IMR-90 (cell line): ENCODE measurements around the gene ESR1. TPM values are rescaled to one million over a fixed set of nuclear protein-coding genes. Genes with fewer than 3 reads are reported as not detected.
"Not testable (repeated sequence)": the region's sequence is repeated elsewhere in the genome, so short reads cannot be mapped to it uniquely, and the experiment has no call there.

ENCODE experiments used
- ATAC-seq: fragments of 200-7000 bp; cut with Tn5 transposase; 2 replicates; pipeline ENCODE4 v1.9.1; 2020; ENCODE audit warnings: low read depth, mild to moderate bottlenecking, moderate library complexity
- BruUV-seq: library from RNA; stranded (reverse); fragments of 400-500 nt; replicated peaks from 2 replicates; lab custom pipeline; 2021; lab: Mats Ljungman, UMichigan
- CTCF ChIA-PET: fragments of 300-600 bp; formaldehyde crosslinking; extraction: SDS; loops from one replicate; lab custom pipeline; 2021; ENCODE audit warnings: antibody characterized with exemption; lab: Yijun Ruan, JAX
- POLR2A ChIA-PET: fragments of 300-600 bp; sonication (Branson Sonifier 250); formaldehyde crosslinking; loops from one replicate; lab custom pipeline; 2022; ENCODE audit warnings: antibody characterized with exemption; ENCODE audit not compliant: unreplicated experiment; lab: Charles Lee
- DNase-seq: peaks from one replicate; pipeline ENCODE4 v3.0.0; 2013
- H2AFZ ChIP-seq: replicated peaks from 2 replicates; pipeline ENCODE3; 2013; ENCODE audit warnings: low read length, mild to moderate bottlenecking; ENCODE audit not compliant: poor library complexity
- H2AK5ac ChIP-seq: 2 replicates; pipeline ENCODE4 v1.6.1; 2013; ENCODE audit warnings: low read depth, low read length, inconsistent platforms
- H2AK9ac ChIP-seq: replicated peaks from 2 replicates; pipeline ENCODE3; 2013; ENCODE audit warnings: mild to moderate bottlenecking, low read depth, low read length, moderate library complexity; ENCODE audit not compliant: poor library complexity
- H2BK120ac ChIP-seq: 2 replicates; pipeline ENCODE4 v1.6.1; 2013; ENCODE audit warnings: low read depth, low read length, inconsistent platforms
- H2BK15ac ChIP-seq: 3 replicates; pipeline ENCODE4 v1.6.1; 2013; ENCODE audit warnings: low read depth, low read length, inconsistent platforms
- H2BK20ac ChIP-seq: 2 replicates; pipeline ENCODE4 v1.6.1; 2013; ENCODE audit warnings: low read depth, mild to moderate bottlenecking, inconsistent platforms, low read length, moderate library complexity
- H2BK5ac ChIP-seq: 2 replicates; pipeline ENCODE4 v1.6.1; 2013; ENCODE audit warnings: mild to moderate bottlenecking, low read depth, low read length, inconsistent platforms; ENCODE audit not compliant: poor library complexity, severe bottlenecking
- H3K14ac ChIP-seq: replicated peaks from 2 replicates; pipeline ENCODE4 v1.6.1; 2013; ENCODE audit warnings: low read depth, low read length, inconsistent platforms
- H3K18ac ChIP-seq: 2 replicates; pipeline ENCODE4 v1.6.1; 2013; ENCODE audit warnings: low read depth, low read length, control low read depth
- H3K23ac ChIP-seq: 2 replicates; pipeline ENCODE4 v1.6.1; 2013; ENCODE audit warnings: low read depth, low read length, inconsistent platforms
- H3K27ac ChIP-seq: 2 replicates; pipeline ENCODE4 v1.5.1; 2013; ENCODE audit warnings: mild to moderate bottlenecking, control low read depth, low read length; ENCODE audit not compliant: insufficient read depth
- H3K27me3 ChIP-seq: 2 replicates; pipeline ENCODE4 v1.6.1; 2013; ENCODE audit warnings: low read length; ENCODE audit not compliant: control insufficient read depth, insufficient read depth
- H3K36me3 ChIP-seq: 2 replicates; pipeline ENCODE4 v1.6.1; 2013; ENCODE audit warnings: low read length, mixed read lengths; ENCODE audit not compliant: control insufficient read depth, insufficient read depth
- H3K4ac ChIP-seq: 2 replicates; pipeline ENCODE4 v1.6.1; 2013; ENCODE audit warnings: low read depth, low read length, inconsistent platforms
- H3K4me1 ChIP-seq: 2 replicates; pipeline ENCODE4 v1.6.1; 2013; ENCODE audit warnings: low read length, mixed read lengths; ENCODE audit not compliant: control insufficient read depth, insufficient read depth
- H3K4me2 ChIP-seq: 2 replicates; pipeline ENCODE4 v1.6.1; 2013; ENCODE audit warnings: low read depth, mild to moderate bottlenecking, control low read depth, low read length, moderate library complexity
- H3K4me3 ChIP-seq: 2 replicates; pipeline ENCODE4 v1.5.1; 2013; ENCODE audit warnings: low read depth, mild to moderate bottlenecking, control low read depth, low read length, moderate library complexity; ENCODE audit not compliant: insufficient read depth
- H3K56ac ChIP-seq: 2 replicates; pipeline ENCODE4 v1.6.1; 2013; ENCODE audit warnings: low read length, inconsistent platforms; ENCODE audit not compliant: insufficient read depth; ENCODE audit errors: extremely low read depth
- H3K79me1 ChIP-seq, 2 experiments: 2 replicates each; pipeline ENCODE4 v1.6.1; 2013; ENCODE audit warnings: low read length in 2 of 2, inconsistent platforms in 1 of 2, low read depth in 1 of 2
- H3K9ac ChIP-seq: 2 replicates; pipeline ENCODE4 v1.6.1; 2013; ENCODE audit warnings: low read depth, low read length, control low read depth
- H3K9me1 ChIP-seq: 2 replicates; pipeline ENCODE4 v1.6.1; 2013; ENCODE audit warnings: low read length, inconsistent platforms; ENCODE audit not compliant: insufficient read depth
- H3K9me3 ChIP-seq: 2 replicates; pipeline ENCODE4 v1.6.1; 2013; ENCODE audit warnings: low read length; ENCODE audit not compliant: control insufficient read depth, insufficient read depth
- H4K20me1 ChIP-seq: 2 replicates; pipeline ENCODE4 v1.6.1; 2013; ENCODE audit warnings: low read length, inconsistent platforms; ENCODE audit not compliant: insufficient read depth
- H4K5ac ChIP-seq: 2 replicates; pipeline ENCODE4 v1.6.1; 2013; ENCODE audit warnings: mild to moderate bottlenecking, low read depth, low read length, control low read depth
- H4K8ac ChIP-seq, 2 experiments: 2 replicates each; pipeline ENCODE4 v1.6.1; 2013; ENCODE audit warnings: low read depth in 2 of 2, low read length in 2 of 2, control low read depth in 1 of 2, inconsistent platforms in 1 of 2
- H4K91ac ChIP-seq: 2 replicates; pipeline ENCODE4 v1.6.1; 2013; ENCODE audit warnings: low read depth, low read length, inconsistent platforms; ENCODE audit not compliant: insufficient read depth
- BHLHE40 ChIP-seq: fragments of 150-350 bp; IDR thresholded peaks from 2 replicates; pipeline ENCODE4 v1.6.1; 2016; ENCODE audit warnings: mild to moderate bottlenecking, low read depth, low read length
- FOS ChIP-seq: fragments of 150-350 bp; IDR thresholded peaks from 2 replicates; pipeline ENCODE4 v1.6.1; 2016; ENCODE audit warnings: low read depth, low read length
- MAFK ChIP-seq: IDR thresholded peaks from 2 replicates; pipeline ENCODE4 v1.6.1; 2012; ENCODE audit warnings: low read depth, low read length, improper control_type of control experiment
- MAZ ChIP-seq: IDR thresholded peaks from 2 replicates; pipeline ENCODE4 v1.6.1; 2012; ENCODE audit warnings: low read depth, mild to moderate bottlenecking, low read length, improper control_type of control experiment, moderate library complexity, borderline replicate concordance
- RCOR1 ChIP-seq: IDR thresholded peaks from 2 replicates; pipeline ENCODE4 v1.6.1; 2012; ENCODE audit warnings: mild to moderate bottlenecking, low read length, improper control_type of control experiment; ENCODE audit not compliant: insufficient replicate concordance
- RFX5 ChIP-seq: IDR thresholded peaks from 2 replicates; pipeline ENCODE4 v1.8.0; 2012; ENCODE audit warnings: low read depth, mild to moderate bottlenecking, low read length, moderate library complexity
- WGBS, 2 experiments: methylation state at CpG; one replicate each; pipeline versions ENCODE4 v1.1.5 to v1.1.7; 2013; ENCODE audit warnings: missing lambda C conversion rate in 2 of 2; ENCODE audit not compliant: insufficient read length in 1 of 2; ENCODE audit errors: extremely low coverage in 2 of 2; 5-methylcytosine and 5-hydroxymethylcytosine counted together
- dilution Hi-C: fragments of 300-500 bp; cut with HindIII; formaldehyde crosslinking; loops from one replicate; pipeline ENCODE4 v1.14.3; 2018; ENCODE audit warnings: low sequenced_read_pairs; ENCODE audit not compliant: unreplicated experiment
- in situ Hi-C: fragments of 300-500 bp; cut with MboI; formaldehyde crosslinking; loops from 3 replicates; pipeline ENCODE4 v1.14.3; 2019; ENCODE audit warnings: low sequenced_read_pairs, inconsistent platforms, mixed read lengths
- intact Hi-C: fragments of 100-400 bp; cut with micrococcal nuclease; formaldehyde crosslinking; loops from 2 replicates; pipeline ENCODE4 v1.10.0; 2022
- polyA plus RNA-seq, 3 experiments: library from polyadenylated mRNA; depleted of rRNA; stranded (reverse); fragments of >200 nt; gene quantifications; 2 replicates each; pipeline ENCODE4 v1.2.3, GENCODE V29; 2012; ENCODE audit warnings: low replicate concordance in 1 of 3
- total RNA-seq: library from RNA; depleted of rRNA; stranded (reverse); fragments of >200 nt; gene quantifications from 2 replicates; pipeline ENCODE4 v1.2.3, GENCODE V29; 2012

Gene ESR1
- total and polyA plus RNA-seq, 2 of the 4 experiments (the other 2 are of a cell fraction) = not detected

GRCh38 chr6:151975795-151976194 lies 168.3 kb downstream of the ESR1 start:
- Histone ChIP-seq H3K27me3 (no peaks in the 10 kb centered on the region), H3K9ac (no peak overlapping the region), H3K18ac (no peak overlapping the region), H2BK20ac (no peak overlapping the region), H2BK15ac (no peak overlapping the region), H3K27ac (no peak overlapping the region), H2AFZ (no peak overlapping the region), H3K36me3 (no peaks in the 10 kb centered on the region), H4K5ac (no peak overlapping the region), H3K23ac (no peak overlapping the region), H3K9me1 (no peaks in the 10 kb centered on the region), H3K79me1 (no peaks in the 10 kb centered on the region), H3K14ac (no peak overlapping the region), H2BK5ac (no peak overlapping the region), H2BK120ac (no peak overlapping the region), H3K4ac (no peak overlapping the region), H3K4me2 (no peak overlapping the region), H3K4me3 (no peak overlapping the region), H4K91ac (no peak overlapping the region), H3K9me3 (no peaks in the 10 kb centered on the region), H4K8ac (no peak overlapping the region), H3K4me1 (no peaks in the 10 kb centered on the region), H2AK9ac (no peak overlapping the region), H3K56ac (no peak overlapping the region), H2AK5ac (no peak overlapping the region), H4K20me1 (no peaks in the 10 kb centered on the region)
- DNase-seq = no peak
- in situ Hi-C loops (no loop called here), intact Hi-C loops (no loop called here), dilution Hi-C loops (no loop called here)
- ChIA-PET POLR2A (no interaction called here), CTCF (no interaction called here)
- no CpG with 5 or more reads among the region's 1 CpG for WGBS, 2 experiments
- BruUV-seq = no TSS peak
- TF ChIP-seq MAZ (no peak), BHLHE40 (no peak), RCOR1 (no peak), FOS (no peak), MAFK (no peak), RFX5 (no peak)
- ATAC-seq = no peak

GRCh38 chr6:151988199-151988598 lies 180.7 kb downstream of the ESR1 start:
- H3K56ac ChIP-seq, H3K27ac ChIP-seq, in situ Hi-C loops, H3K9me1 ChIP-seq, H2BK5ac ChIP-seq, dilution Hi-C loops, H3K36me3 ChIP-seq, H3K23ac ChIP-seq, DNase-seq, H2BK120ac ChIP-seq, H3K14ac ChIP-seq, H4K8ac ChIP-seq, CTCF ChIA-PET, H2BK20ac ChIP-seq, H3K4me1 ChIP-seq, H3K27me3 ChIP-seq, H4K91ac ChIP-seq, H2AFZ ChIP-seq, H3K9ac ChIP-seq, H3K4me2 ChIP-seq, H2AK5ac ChIP-seq, H3K4me3 ChIP-seq, intact Hi-C loops, H2BK15ac ChIP-seq, H2AK9ac ChIP-seq, H3K4ac ChIP-seq, H4K20me1 ChIP-seq, H3K18ac ChIP-seq, H4K5ac ChIP-seq, ATAC-seq, H3K79me1 ChIP-seq, H3K9me3 ChIP-seq, POLR2A ChIA-PET, BruUV-seq: not testable (repeated sequence)
- no CpG with 5 or more reads among the region's 6 CpGs for WGBS, 2 experiments
